Prostate gland (tissue), 2 donors: Measurements from ENCODE around the gene SIPA1L2. TPM values are rescaled to one million over a fixed set of nuclear protein-coding genes. Genes with fewer than 3 reads are reported as not detected.

Source experiments
- DNase-seq: peaks from one replicate; pipeline ENCODE4 v3.0.0-alpha.2; 2019; ENCODE audit warnings: low spot score
- H3K27ac ChIP-seq, 2 donors: fragments of 200-600 bp; sonication (generic); 2 replicates each; pipeline ENCODE4 v1.5.1; 2017 to 2019
- H3K27me3 ChIP-seq: fragments of 200-600 bp; sonication (generic); replicated peaks from 2 replicates; pipeline ENCODE4 v1.5.1; 2019; ENCODE audit not compliant: insufficient read depth
- H3K36me3 ChIP-seq, 2 donors: fragments of 200-600 bp; sonication (generic); 1 replicate in 1 of 2; 2 replicates in 1 of 2; pipeline versions ENCODE4 v1.5.1 to v1.8.1; 2017 to 2019
- H3K4me1 ChIP-seq: fragments of 200-600 bp; sonication (generic); replicated peaks from 2 replicates; pipeline ENCODE4 v1.5.1; 2019
- H3K4me3 ChIP-seq, 2 donors: fragments of 200-600 bp; sonication (generic); 2 replicates each; pipeline ENCODE4 v1.5.1; 2017 to 2019
- H3K9me3 ChIP-seq: fragments of 200-600 bp; sonication (generic); 2 replicates; pipeline ENCODE4 v1.5.1; 2017
- CTCF ChIP-seq, 4 experiments: fragments of 200-600 bp in 2 of 4; fragments of 450-650 bp in 2 of 4; sonication (generic) in 2 of 4; IDR thresholded peaks; 1 replicate in 3 of 4; 2 replicates in 1 of 4; pipeline ENCODE4 v1.5.1; 2016 to 2019; ENCODE audit warnings: antibody characterized with exemption in 4 of 4, mild to moderate bottlenecking in 2 of 4, moderate library complexity in 2 of 4
- POLR2A ChIP-seq: fragments of 450-650 bp; IDR thresholded peaks from one replicate; pipeline ENCODE4 v1.6.1; 2016; ENCODE audit warnings: antibody characterized with exemption, mild to moderate bottlenecking
- POLR2AphosphoS5 ChIP-seq: sonication (generic); formaldehyde crosslinking; IDR thresholded peaks from one replicate; pipeline ENCODE4 v1.6.1; 2017; ENCODE audit warnings: antibody characterized with exemption
- WGBS: methylation state at CpG from one replicate; pipeline ENCODE4 v1.1.5; 2018; 5-methylcytosine and 5-hydroxymethylcytosine counted together
- intact Hi-C: fragments of 100-400 bp; cut with DNase I; formaldehyde crosslinking; loops from one replicate; pipeline ENCODE4 v1.14.2; 2022
- total RNA-seq, 2 donors: library from RNA; depleted of rRNA; stranded (reverse); fragments of >200 nt; gene quantifications; one replicate each; pipeline ENCODE4 v1.1.0, GENCODE V29; 2016

Gene SIPA1L2
- total RNA-seq, 2 donors from 2014 or later = 8.1 to 31.5 TPM

GRCh38 chr1:232657426-232658005, 27.6 kb upstream of the SIPA1L2 start:
- Histone ChIP-seq H3K27me3 (no peaks in the 10 kb centered on the region), H3K4me1 (no peaks in the 10 kb centered on the region), H3K36me3 (no peaks in the 10 kb centered on the region), H3K27ac (no peak overlapping the region), H3K4me3 (no peak overlapping the region), H3K9me3 (no peaks in the 10 kb centered on the region)
- DNase-seq = no peak
- intact Hi-C loops = no loop called here
- TF ChIP-seq CTCF (IDR thresholded peaks at IDR 0.05) (no peak), POLR2AphosphoS5 (no peak), POLR2A (no peak)
- 68% methylated on average over 3 of the region's 3 CpGs for WGBS

DNA sequence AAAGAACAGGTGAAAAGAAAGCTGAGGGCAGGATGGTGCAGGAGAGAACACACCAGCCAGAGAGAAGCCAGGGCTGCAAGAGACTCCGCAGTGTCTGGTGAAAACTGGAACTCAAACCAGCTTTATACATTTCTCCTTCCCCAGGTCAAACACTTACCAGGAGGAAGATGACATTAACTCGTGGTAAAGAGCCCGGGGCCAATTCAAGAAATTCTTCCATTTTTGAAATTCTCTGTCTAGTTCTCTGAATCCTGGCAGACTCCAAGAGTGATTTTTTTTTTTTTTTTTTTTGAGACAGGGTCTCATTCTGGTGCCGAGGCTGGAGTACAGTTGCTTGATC, 25.8 kb upstream of the SIPA1L2 start:
- no peak for DNase-seq
- intact Hi-C loops = no loop called here
- Histone ChIP-seq H3K4me1 (no peaks in the 10 kb centered on the region), H3K36me3 (no peaks in the 10 kb centered on the region), H3K4me3 (no peak overlapping the region), H3K9me3 (no peaks in the 10 kb centered on the region), H3K27me3 (no peaks in the 10 kb centered on the region), H3K27ac (no peak overlapping the region)
- 92% methylated on average over 4 of the region's 4 CpGs for WGBS
- no peak for TF ChIP-seq POLR2AphosphoS5
- no peak for TF ChIP-seq CTCF (IDR thresholded peaks at IDR 0.05)
- TF ChIP-seq POLR2A = no peak

GRCh38 chr1:232655028-232655745, 25.3 kb upstream of the SIPA1L2 start:
- Histone ChIP-seq H3K4me3 (no peak overlapping the region), H3K9me3 (no peaks in the 10 kb centered on the region), H3K27ac (no peak overlapping the region), H3K4me1 (no peaks in the 10 kb centered on the region), H3K36me3 (no peaks in the 10 kb centered on the region), H3K27me3 (no peaks in the 10 kb centered on the region)
- WGBS = 59% methylated on average over 5 of the region's 5 CpGs
- no peak for DNase-seq
- TF ChIP-seq POLR2A (no peak), POLR2AphosphoS5 (no peak), CTCF (IDR thresholded peaks at IDR 0.05) (no peak)
- intact Hi-C loops = no loop called here

- Histone ChIP-seq H3K4me1 (no peaks in the 10 kb centered on the region), H3K27me3 (no peaks in the 10 kb centered on the region), H3K4me3 (no peak overlapping the region), H3K27ac (no peak overlapping the region), H3K9me3 (no peaks in the 10 kb centered on the region), H3K36me3 (no peaks in the 10 kb centered on the region)
- intact Hi-C loops = no loop called here
- WGBS = 83% methylated on average over 3 of the region's 3 CpGs
- no peak for DNase-seq
- TF ChIP-seq POLR2AphosphoS5 = no peak
- TF ChIP-seq CTCF (IDR thresholded peaks at IDR 0.05) = no peak
- no peak for TF ChIP-seq POLR2A
Measured at GRCh38 chr1:232653789-232654188, 23.9 kb upstream of the SIPA1L2 start.

GRCh38 chr1:232650845-232651244, 20.9 kb upstream of the SIPA1L2 start:
- H3K4me1 ChIP-seq = no peaks in the 10 kb centered on the region
- H3K27me3 ChIP-seq = no peaks in the 10 kb centered on the region
- no peaks in the 10 kb centered on the region for H3K36me3 ChIP-seq
- no peak for DNase-seq
- WGBS = 96% methylated on average over 1 of the region's 1 CpG
- TF ChIP-seq CTCF (IDR thresholded peaks at IDR 0.05) = no peak
- TF ChIP-seq POLR2AphosphoS5 = no peak
- TF ChIP-seq POLR2A = no peak
- intact Hi-C loops = no loop called here
- H3K4me3 ChIP-seq = no peak overlapping the region
- no peaks in the 10 kb centered on the region for H3K9me3 ChIP-seq
- H3K27ac ChIP-seq = no peak overlapping the region
